ENCODE results near the gene QDPR.

QDPR gene

DNA sequence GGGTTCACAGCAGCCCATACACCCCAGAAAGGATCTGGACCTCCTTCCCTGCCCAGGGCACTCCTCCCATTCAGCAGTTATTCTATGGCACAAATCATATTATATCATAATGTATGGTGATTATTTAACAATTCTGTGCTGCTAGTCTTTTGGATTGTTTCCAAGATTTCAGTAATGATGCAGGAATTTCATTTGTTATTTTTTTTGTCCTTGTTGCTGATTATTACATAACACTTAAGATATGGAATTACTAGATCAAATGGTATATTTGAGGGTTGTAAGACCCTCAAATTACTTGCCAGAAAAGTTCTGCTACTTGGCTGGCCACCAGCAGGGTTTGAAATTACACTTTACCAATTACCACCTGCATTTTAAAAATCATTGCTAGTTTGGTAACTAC lies 36.4 kb downstream of the QDPR start:
- Histone ChIP-seq H3K27me3 (ENCODE audit: insufficient read depth, low read length, poor library complexity) (no peaks in the 10 kb centered on the region), H3K9ac (ENCODE audit: low read depth, low read length) (no peak overlapping the region), H3K79me2 (ENCODE audit: insufficient read depth, low read length) (no peaks in the 10 kb centered on the region), H2AFZ (ENCODE audit: low read depth, low read length) (no peak overlapping the region), H4K20me1 (ENCODE audit: insufficient read depth, low read length) (no peaks in the 10 kb centered on the region), H3K4me1 (ENCODE audit: insufficient read depth, low read length) (no peaks in the 10 kb centered on the region), H3K27ac (ENCODE audit: low read length) (no peak overlapping the region), H3K4me3 (ENCODE audit: low read depth in 1 of 2, low read length in 2 of 2) (no peak overlapping the region), H3K9me3 (ENCODE audit: insufficient read depth, low read length, severe bottlenecking) (no peaks in the 10 kb centered on the region), H3K36me3 (ENCODE audit: insufficient read depth, low read length) (no peaks in the 10 kb centered on the region), H3K4me2 (ENCODE audit: insufficient read depth, low read length) (no peak overlapping the region)
- no peak for ATAC-seq (ENCODE audit: insufficient read depth, low read depth)
- TF ChIP-seq, protein P1, sequence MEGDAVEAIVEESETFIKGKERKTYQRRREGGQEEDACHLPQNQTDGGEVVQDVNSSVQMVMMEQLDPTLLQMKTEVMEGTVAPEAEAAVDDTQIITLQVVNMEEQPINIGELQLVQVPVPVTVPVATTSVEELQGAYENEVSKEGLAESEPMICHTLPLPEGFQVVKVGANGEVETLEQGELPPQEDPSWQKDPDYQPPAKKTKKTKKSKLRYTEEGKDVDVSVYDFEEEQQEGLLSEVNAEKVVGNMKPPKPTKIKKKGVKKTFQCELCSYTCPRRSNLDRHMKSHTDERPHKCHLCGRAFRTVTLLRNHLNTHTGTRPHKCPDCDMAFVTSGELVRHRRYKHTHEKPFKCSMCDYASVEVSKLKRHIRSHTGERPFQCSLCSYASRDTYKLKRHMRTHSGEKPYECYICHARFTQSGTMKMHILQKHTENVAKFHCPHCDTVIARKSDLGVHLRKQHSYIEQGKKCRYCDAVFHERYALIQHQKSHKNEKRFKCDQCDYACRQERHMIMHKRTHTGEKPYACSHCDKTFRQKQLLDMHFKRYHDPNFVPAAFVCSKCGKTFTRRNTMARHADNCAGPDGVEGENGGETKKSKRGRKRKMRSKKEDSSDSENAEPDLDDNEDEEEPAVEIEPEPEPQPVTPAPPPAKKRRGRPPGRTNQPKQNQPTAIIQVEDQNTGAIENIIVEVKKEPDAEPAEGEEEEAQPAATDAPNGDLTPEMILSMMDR (IDR thresholded peaks at IDR 0.05; ENCODE audit: borderline replicate concordance, extremely low read depth, low read length, poor library complexity, severe bottlenecking): no peak
- TF ChIP-seq EZH2 (IDR thresholded peaks at IDR 0.05; ENCODE audit: borderline replicate concordance, low read depth, low read length, severe bottlenecking): no peak
- no peak for DNase-seq

DNA sequence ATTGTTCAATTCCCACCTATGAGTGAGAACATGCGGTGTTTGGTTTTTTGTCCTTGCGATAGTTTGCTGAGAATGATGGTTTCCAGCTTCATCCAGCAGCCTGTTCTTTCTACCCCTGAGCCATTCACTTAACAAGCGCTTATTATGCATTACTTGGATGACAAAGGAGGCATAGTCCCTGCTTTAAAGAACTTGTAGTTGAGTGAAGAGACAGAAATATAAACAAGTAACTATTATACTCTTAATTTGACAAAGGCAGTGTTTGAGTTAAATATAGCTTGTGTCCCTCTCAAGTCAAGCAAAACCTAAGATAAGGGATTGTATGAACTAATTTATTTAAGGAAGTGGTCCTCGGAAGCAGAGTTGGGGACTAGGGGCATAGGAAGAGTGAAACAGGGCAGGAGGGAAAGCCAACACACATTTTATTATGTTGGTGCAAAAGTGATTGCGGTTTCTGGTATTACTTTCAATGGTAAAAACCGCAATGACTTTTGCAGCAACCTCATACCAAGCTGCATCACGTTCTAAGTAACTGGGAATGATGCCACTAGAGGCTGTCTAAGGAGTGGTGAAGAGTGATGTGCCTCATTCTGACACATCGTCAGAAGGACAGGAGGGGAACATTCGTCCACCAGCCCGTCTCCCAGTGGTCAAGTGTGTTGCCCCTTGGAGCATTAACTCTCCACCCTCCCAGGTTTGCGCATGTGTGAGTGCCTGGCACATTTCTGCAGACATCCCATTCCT lies 41.8 kb downstream of the QDPR start:
- no peaks in the 10 kb centered on the region for H3K27me3 ChIP-seq (ENCODE audit: insufficient read depth, low read length, poor library complexity)
- H3K4me2 ChIP-seq (ENCODE audit: insufficient read depth, low read length): no peak overlapping the region
- H3K27ac ChIP-seq (ENCODE audit: low read length): no peak overlapping the region
- H3K36me3 ChIP-seq (ENCODE audit: insufficient read depth, low read length): no peaks in the 10 kb centered on the region
- DNase-seq (no peak), ATAC-seq (ENCODE audit: insufficient read depth, low read depth) (no peak)
- H2AFZ ChIP-seq (ENCODE audit: low read depth, low read length): no peak overlapping the region
- no peaks in the 10 kb centered on the region for H3K9me3 ChIP-seq (ENCODE audit: insufficient read depth, low read length, severe bottlenecking)
- H3K9ac ChIP-seq (ENCODE audit: low read depth, low read length): no peak overlapping the region
- TF ChIP-seq EZH2 (IDR thresholded peaks at IDR 0.05; ENCODE audit: borderline replicate concordance, low read depth, low read length, severe bottlenecking): no peak
- TF ChIP-seq, protein P1 (IDR thresholded peaks at IDR 0.05; ENCODE audit: borderline replicate concordance, extremely low read depth, low read length, poor library complexity, severe bottlenecking): no peak
- H3K79me2 ChIP-seq (ENCODE audit: insufficient read depth, low read length): no peaks in the 10 kb centered on the region
- H3K4me1 ChIP-seq (ENCODE audit: insufficient read depth, low read length): no peaks in the 10 kb centered on the region
- no peaks in the 10 kb centered on the region for H4K20me1 ChIP-seq (ENCODE audit: insufficient read depth, low read length)
- no peak overlapping the region for H3K4me3 ChIP-seq (ENCODE audit: low read depth in 1 of 2, low read length in 2 of 2)

DNA sequence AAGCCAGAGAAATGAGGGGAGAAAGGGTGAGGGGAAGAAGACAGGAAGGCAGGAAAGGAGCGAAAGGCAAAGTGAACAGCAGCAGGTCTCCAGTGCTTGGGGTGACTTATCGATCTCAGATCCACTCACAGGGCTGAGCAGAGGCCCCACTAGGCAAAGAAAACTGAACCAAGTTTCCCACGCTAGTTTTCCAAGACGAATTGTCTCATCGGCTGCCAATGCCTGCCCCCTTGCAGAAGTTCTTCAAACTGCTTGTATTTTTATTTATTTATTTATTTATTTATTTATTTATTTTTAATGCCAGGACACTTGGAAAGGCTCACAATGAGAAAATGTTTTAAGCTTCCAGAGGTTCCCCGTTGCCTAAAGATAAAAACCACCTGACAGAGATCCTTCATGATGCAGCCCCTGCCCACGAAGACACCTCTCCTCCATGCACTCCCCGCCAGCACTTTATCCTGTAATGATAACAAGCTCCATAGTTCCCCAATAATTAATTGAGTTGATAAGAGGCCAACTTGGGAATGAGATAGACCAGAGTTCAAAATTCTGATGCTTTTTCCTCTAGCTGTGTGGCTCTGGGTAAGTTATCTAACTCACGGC lies 43.2 kb downstream of the QDPR start:
- Histone ChIP-seq H3K36me3 (ENCODE audit: insufficient read depth, low read length) (no peaks in the 10 kb centered on the region), H3K27ac (ENCODE audit: low read length) (no peak overlapping the region), H3K4me1 (ENCODE audit: insufficient read depth, low read length) (no peaks in the 10 kb centered on the region), H3K79me2 (ENCODE audit: insufficient read depth, low read length) (no peaks in the 10 kb centered on the region), H4K20me1 (ENCODE audit: insufficient read depth, low read length) (no peaks in the 10 kb centered on the region), H3K4me3 (ENCODE audit: low read depth in 1 of 2, low read length in 2 of 2) (no peak overlapping the region), H3K9ac (ENCODE audit: low read depth, low read length) (no peak overlapping the region), H3K9me3 (ENCODE audit: insufficient read depth, low read length, severe bottlenecking) (no peaks in the 10 kb centered on the region), H2AFZ (ENCODE audit: low read depth, low read length) (no peak overlapping the region), H3K27me3 (ENCODE audit: insufficient read depth, low read length, poor library complexity) (no peaks in the 10 kb centered on the region), H3K4me2 (ENCODE audit: insufficient read depth, low read length) (no peak overlapping the region)
- ATAC-seq (ENCODE audit: insufficient read depth, low read depth) (no peak), DNase-seq (no peak)
- TF ChIP-seq, protein P1 (IDR thresholded peaks at IDR 0.05; ENCODE audit: borderline replicate concordance, extremely low read depth, low read length, poor library complexity, severe bottlenecking): peak; percentile 30
- no peak for TF ChIP-seq EZH2 (IDR thresholded peaks at IDR 0.05; ENCODE audit: borderline replicate concordance, low read depth, low read length, severe bottlenecking)

Data from DND-41 (cell line).